PC-3 (cell line): ENCODE results near the gene VNN1. TPM values are rescaled to one million over a fixed set of nuclear protein-coding genes. Genes with fewer than 3 reads are reported as not detected.
A peak's percentile ranks its signal among the peaks of the same experiment; 100 is the strongest.

ENCODE experiments used
- ATAC-seq: fragments of 200-7000 bp; cut with Tn5 transposase; 2 replicates; pipeline ENCODE4 v1.9.1; 2020; ENCODE audit warnings: mild to moderate bottlenecking, moderate library complexity
- BruUV-seq: library from RNA; stranded (reverse); fragments of 400-500 nt; replicated peaks from 2 replicates; lab custom pipeline; 2021; lab: Mats Ljungman, UMichigan
- CTCF ChIA-PET: fragments of 300-600 bp; sonication (Branson Sonifier 250); formaldehyde crosslinking; loops from one replicate; lab custom pipeline; 2022; ENCODE audit warnings: antibody characterized with exemption; lab: Charles Lee
- POLR2A ChIA-PET: fragments of 300-600 bp; sonication (Branson Sonifier 250); formaldehyde crosslinking; loops from one replicate; lab custom pipeline; 2022; ENCODE audit warnings: antibody characterized with exemption; ENCODE audit not compliant: unreplicated experiment; lab: Charles Lee
- DNase-seq: peaks from one replicate; pipeline ENCODE4 v3.0.0-alpha.2; 2015
- H2AFZ ChIP-seq: fragments of 300-600 bp; sonication (generic); 2 replicates; pipeline ENCODE4 v1.6.0; 2016; ENCODE audit warnings: antibody characterized with exemption, low read length
- H3F3A ChIP-seq: fragments of 300-600 bp; sonication (generic); one replicate; pipeline ENCODE4 v1.6.0; 2017; ENCODE audit warnings: antibody characterized with exemption, low read length, control low read depth, mild to moderate bottlenecking; ENCODE audit not compliant: unreplicated experiment
- H3K27ac ChIP-seq: fragments of 300-600 bp; sonication (generic); 2 replicates; pipeline ENCODE4 v1.5.1; 2016; ENCODE audit warnings: mild to moderate bottlenecking, low read length
- H3K27me3 ChIP-seq: fragments of 300-600 bp; sonication (generic); 2 replicates; pipeline ENCODE4 v1.6.1; 2016; ENCODE audit warnings: low read length, mixed read lengths
- H3K36me3 ChIP-seq: fragments of 300-600 bp; sonication (generic); 2 replicates; pipeline ENCODE4 v1.6.1; 2016; ENCODE audit warnings: low read depth, mixed run types, low read length, mixed read lengths
- H3K4me1 ChIP-seq: fragments of 300-600 bp; sonication (generic); 2 replicates; pipeline ENCODE4 v1.5.1; 2016; ENCODE audit warnings: low read length; ENCODE audit not compliant: insufficient read depth
- H3K4me2 ChIP-seq: fragments of 300-600 bp; sonication (generic); 2 replicates; pipeline ENCODE4 v1.6.0; 2016; ENCODE audit warnings: low read length
- H3K4me3 ChIP-seq: fragments of 300-600 bp; sonication (generic); 2 replicates; pipeline ENCODE4 v1.5.1; 2016; ENCODE audit warnings: mild to moderate bottlenecking, low read length, mixed read lengths
- H3K79me2 ChIP-seq: fragments of 300-600 bp; sonication (generic); 2 replicates; pipeline ENCODE4 v1.6.1; 2017; ENCODE audit warnings: low read length, mixed read lengths
- H3K9ac ChIP-seq: fragments of 300-600 bp; sonication (generic); 2 replicates; pipeline ENCODE4 v1.6.0; 2016; ENCODE audit warnings: mild to moderate bottlenecking, low read length
- H3K9me2 ChIP-seq: fragments of 300-600 bp; sonication (generic); replicated peaks from 2 replicates; pipeline ENCODE4 v1.6.1; 2016; ENCODE audit warnings: mixed run types, low read length, mixed read lengths
- H3K9me3 ChIP-seq: fragments of 300-600 bp; sonication (generic); 2 replicates; pipeline ENCODE4 v1.6.1; 2016; ENCODE audit warnings: low read length, mixed read lengths
- H4K20me1 ChIP-seq: fragments of 300-600 bp; sonication (generic); 2 replicates; pipeline ENCODE4 v1.6.1; 2016; ENCODE audit warnings: low read length, mixed read lengths
- CTCF ChIP-seq: fragments of 300-600 bp; sonication (generic); conservative IDR thresholded peaks from 2 replicates; pipeline ENCODE4 v1.5.1; 2017; ENCODE audit warnings: antibody characterized with exemption, low read depth, mild to moderate bottlenecking, low read length
- EZH2 ChIP-seq: fragments of 300-600 bp; sonication (generic); IDR thresholded peaks from one replicate; pipeline ENCODE4 v1.6.1; 2017; ENCODE audit warnings: antibody characterized with exemption, mild to moderate bottlenecking, low read length; ENCODE audit not compliant: unreplicated experiment
- EZH2phosphoT487 ChIP-seq: fragments of 300-600 bp; sonication (generic); IDR thresholded peaks from 2 replicates; pipeline ENCODE4 v1.6.1; 2018; ENCODE audit warnings: mild to moderate bottlenecking, antibody characterized with exemption, low read length, borderline replicate concordance
- intact Hi-C: fragments of 100-400 bp; cut with micrococcal nuclease; formaldehyde crosslinking; loops from 2 replicates; pipeline ENCODE4 v1.9.0; 2023
- total RNA-seq: library from RNA; depleted of rRNA; stranded (reverse); fragments of >200 nt; gene quantifications from 2 replicates; pipeline ENCODE4 v1.2.3, GENCODE V29; 2014

The VNN1 gene
- total RNA-seq, 1 experiment from 2014 or later = 0.04 TPM

DNA sequence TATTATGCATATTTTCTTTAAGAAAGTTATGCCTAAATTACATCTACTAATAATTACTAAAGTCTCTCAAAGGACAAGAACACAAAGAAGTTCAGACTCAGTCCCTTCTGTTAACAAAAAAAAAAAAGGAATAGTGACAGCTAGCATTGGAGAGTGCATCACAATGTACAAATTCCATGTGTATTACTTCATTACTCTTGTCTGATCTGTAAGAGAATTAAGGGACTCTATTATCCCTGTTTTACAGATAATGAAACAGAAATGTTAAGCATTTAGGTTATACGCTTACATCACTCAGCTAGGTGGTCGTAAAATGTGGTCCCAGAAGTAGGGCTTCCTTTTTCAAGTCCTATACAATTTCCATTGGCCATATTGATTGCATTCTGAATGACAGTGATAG lies 17.2 kb upstream of the VNN1 start:
- DNase-seq (peak; percentile 18), ATAC-seq (no peak)
- POLR2A ChIA-PET = interaction anchor here (0.6 kb wide), 2 partner anchors 60 to 82 kb away, joined by 4 to 9 read pairs; no protein-coding TSS in a partner anchor
- no peaks in the 10 kb centered on the region for H3F3A ChIP-seq
- no peak overlapping the region for H3K4me3 ChIP-seq
- TF ChIP-seq EZH2phosphoT487 (no peak), CTCF (no peak), EZH2 (no peak)
- H3K79me2 ChIP-seq = no peaks in the 10 kb centered on the region
- peak overlapping the region; percentile 5; the same call in 1 of the 2 replicates for H3K4me2 ChIP-seq
- H3K36me3 ChIP-seq = no peaks in the 10 kb centered on the region
- H3K9ac ChIP-seq = 0 out of 2 replicates have a peak overlapping the region, but pooled peaks have one; percentile 4
- H3K27ac ChIP-seq = peak overlapping the region; percentile 80
- no peak overlapping the region for H2AFZ ChIP-seq
- no TSS peak for BruUV-seq
- H3K27me3 ChIP-seq = no peaks in the 10 kb centered on the region
- peaks cover 20% of the 10 kb centered on the region for H3K4me1 ChIP-seq
- no peaks in the 10 kb centered on the region for H3K9me3 ChIP-seq
- intact Hi-C loops = no loop called here
- H3K9me2 ChIP-seq = no peaks in the 10 kb centered on the region
- no peaks in the 10 kb centered on the region for H4K20me1 ChIP-seq
- CTCF ChIA-PET = no interaction called here

- peak; percentile 86 for DNase-seq
- peak; percentile 95 for ATAC-seq
- H2AFZ ChIP-seq = no peak overlapping the region
- peak overlapping the region; percentile 48 for H3K4me2 ChIP-seq
- H3K36me3 ChIP-seq = no peaks in the 10 kb centered on the region
- CTCF ChIA-PET = interaction anchor here (0.6 kb wide), 1 partner anchor 60 kb away, joined by 15 read pairs; no protein-coding TSS in a partner anchor
- POLR2A ChIA-PET = interaction anchor here (0.6 kb wide), 2 partner anchors 60 to 83 kb away, joined by 4 to 9 read pairs; no protein-coding TSS in a partner anchor
- H3K27me3 ChIP-seq = no peaks in the 10 kb centered on the region
- peaks cover 20% of the 10 kb centered on the region for H3K4me1 ChIP-seq
- H3K9me3 ChIP-seq = no peaks in the 10 kb centered on the region
- no peak for TF ChIP-seq EZH2phosphoT487
- no peak for TF ChIP-seq CTCF
- TF ChIP-seq EZH2 = no peak
- intact Hi-C loops = loop anchor here (1.0 kb wide), 1 partner anchor 34 kb away; no protein-coding TSS in a partner anchor
- no TSS peak for BruUV-seq
- H4K20me1 ChIP-seq = no peaks in the 10 kb centered on the region
- peak overlapping the region; percentile 80 for H3K27ac ChIP-seq
- H3K4me3 ChIP-seq = no peak overlapping the region
- no peaks in the 10 kb centered on the region for H3F3A ChIP-seq
- no peaks in the 10 kb centered on the region for H3K9me2 ChIP-seq
- no peaks in the 10 kb centered on the region for H3K79me2 ChIP-seq
- peak overlapping the region; percentile 60 for H3K9ac ChIP-seq
Measured at GRCh38 chr6:132730560-132730959, 16.7 kb upstream of the VNN1 start.

DNA sequence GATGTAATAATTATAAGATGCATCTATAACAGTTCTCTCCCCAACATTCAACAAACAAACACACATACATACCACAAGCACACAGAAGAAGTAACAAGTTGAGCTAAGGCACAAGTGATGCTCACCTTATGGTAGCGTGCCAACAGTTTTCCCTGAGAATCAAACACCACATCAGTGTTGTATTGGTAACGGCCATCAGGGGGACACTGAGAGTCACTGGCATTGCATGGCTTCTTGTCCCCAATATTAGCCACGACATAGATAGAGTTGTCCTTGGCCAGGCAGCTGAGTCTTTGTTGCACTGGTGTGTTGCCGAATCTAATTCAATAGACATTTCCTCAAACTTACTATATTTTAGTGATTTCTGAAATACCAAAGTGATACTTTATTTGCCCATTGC lies 14.8 kb upstream of the VNN1 start:
- Histone ChIP-seq H3K4me3 (no peak overlapping the region), H3K4me2 (no peak overlapping the region), H3K9ac (no peak overlapping the region), H3K4me1 (peaks cover 20% of the 10 kb centered on the region), H3K79me2 (no peaks in the 10 kb centered on the region), H3K9me3 (no peaks in the 10 kb centered on the region), H2AFZ (no peak overlapping the region), H3K27me3 (no peaks in the 10 kb centered on the region), H3F3A (no peaks in the 10 kb centered on the region), H3K27ac (no peak overlapping the region), H3K9me2 (no peaks in the 10 kb centered on the region), H3K36me3 (no peaks in the 10 kb centered on the region), H4K20me1 (no peaks in the 10 kb centered on the region)
- intact Hi-C loops = no loop called here
- ATAC-seq (no peak), DNase-seq (peak; percentile 3)
- TF ChIP-seq EZH2phosphoT487 (no peak), CTCF (peak; percentile 35; the same call in 1 of the 2 replicates)
- POLR2A ChIA-PET = interaction anchor here (0.7 kb wide), 1 partner anchor 436 kb away, joined by 5 read pairs; no protein-coding TSS in a partner anchor
- CTCF ChIA-PET = interaction anchor here (0.6 kb wide), 1 partner anchor 14 kb away, joined by 3 read pairs; no protein-coding TSS in a partner anchor
- no TSS peak for BruUV-seq
